ENCODE data around the gene ZBTB7C. TPM values are rescaled to one million over a fixed set of nuclear protein-coding genes. Genes with fewer than 3 reads are reported as not detected.

Gene ZBTB7C
- total RNA-seq, 1 experiment from 2014 or later: 0.32 TPM

DNA sequence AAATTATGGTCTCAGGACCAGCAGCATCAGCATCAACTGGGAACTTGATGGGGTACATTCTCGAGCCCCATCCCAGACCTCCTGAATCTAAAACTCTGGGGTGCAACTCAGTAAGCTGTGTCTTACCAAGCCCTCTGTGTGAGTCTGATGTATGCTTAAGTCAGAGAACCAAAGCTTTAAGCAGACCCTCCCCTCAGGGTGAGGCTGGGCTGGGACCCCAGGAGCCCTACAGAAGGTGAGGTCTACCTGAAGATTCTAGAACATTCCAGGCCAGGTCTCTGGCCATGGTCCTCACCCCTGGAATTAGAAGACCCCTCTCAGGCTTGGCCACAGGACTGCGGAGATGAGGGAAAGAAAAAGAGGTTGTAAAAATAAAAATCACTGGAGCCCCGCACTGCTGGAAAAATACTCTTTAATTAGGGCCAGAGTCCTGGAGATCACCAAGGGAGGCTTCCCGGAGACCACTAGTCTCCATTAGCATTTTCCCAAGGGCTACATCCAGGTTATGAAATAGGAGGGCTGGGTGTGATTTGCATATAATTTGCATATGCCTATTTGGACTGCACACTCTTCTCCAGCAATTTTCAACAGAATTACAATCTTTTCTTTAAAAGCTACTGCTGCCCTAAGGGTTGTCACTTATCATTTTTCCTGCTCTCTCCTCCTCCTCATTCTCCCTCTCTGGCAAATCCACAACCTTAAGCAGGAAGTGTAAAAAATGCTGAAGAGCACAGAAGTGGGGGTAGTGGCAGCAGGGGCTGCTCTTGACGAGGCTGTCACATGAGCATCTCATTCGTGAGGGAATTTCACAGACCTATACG lies 100.2 kb downstream of the ZBTB7C start:
- Histone ChIP-seq H3K27me3 (replicated peaks; ENCODE audit: insufficient read depth, low read depth, low read length, poor library complexity) (no peaks in the 10 kb centered on the region), H3K27ac (ENCODE audit: low read depth, low read length, poor library complexity, severe bottlenecking) (no peak overlapping the region), H3K9me3 (ENCODE audit: low read depth, low read length, poor library complexity, severe bottlenecking) (no peaks in the 10 kb centered on the region), H3K4me3 (ENCODE audit: low read depth, low read length, poor library complexity, severe bottlenecking) (no peak overlapping the region), H3K4me1 (ENCODE audit: insufficient read depth, low read length, poor library complexity, severe bottlenecking) (peaks cover 12% of the 10 kb centered on the region), H3K36me3 (ENCODE audit: insufficient read depth, low read length, poor library complexity, severe bottlenecking) (no peaks in the 10 kb centered on the region)
- TF ChIP-seq EZH2 (IDR thresholded peaks at IDR 0.05; ENCODE audit: borderline replicate concordance, low read depth, low read length, poor library complexity, severe bottlenecking) (no peak), CTCF (conservative IDR thresholded peaks at IDR 0.05; ENCODE audit: low read depth, low read length) (no peak)
- CTCF ChIA-PET: no interaction called here
- POLR2A ChIA-PET (ENCODE audit: low non-redundant PET): no interaction called here
- no TSS peak for BruUV-seq (replicated peaks)
- intact Hi-C loops (cut with micrococcal nuclease; ENCODE audit: unreplicated experiment): no loop called here
- DNase-seq (ENCODE audit: low spot score): no peak

DNA sequence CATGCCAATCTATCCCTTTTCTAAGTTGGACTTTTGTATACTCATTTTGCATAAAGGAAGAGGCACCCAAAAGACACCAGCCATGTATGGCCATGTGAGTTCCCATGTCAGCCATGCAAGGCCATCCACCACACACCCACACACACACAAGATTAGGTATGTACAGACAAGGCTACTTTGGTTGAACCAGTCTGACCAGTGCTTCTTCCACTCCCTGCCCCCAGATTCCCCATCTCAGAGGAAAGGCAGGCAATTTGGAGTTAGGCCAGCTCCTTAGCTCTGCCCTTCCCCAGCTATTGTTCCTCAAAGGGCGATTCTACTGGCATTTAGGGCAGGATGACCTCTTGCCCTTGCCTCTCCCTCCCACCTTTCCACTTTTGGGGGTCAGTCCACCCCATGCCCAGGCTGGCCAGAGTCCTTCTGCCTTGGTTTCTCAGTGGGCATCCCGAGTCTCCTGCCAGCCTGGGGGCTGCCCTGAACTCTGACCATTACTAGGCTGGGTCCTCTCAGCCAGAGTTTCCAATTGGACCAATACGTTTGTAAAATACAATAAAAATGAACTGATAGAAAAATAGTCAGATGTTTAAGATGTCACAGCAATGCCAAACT lies 101.1 kb downstream of the ZBTB7C start:
- CTCF ChIA-PET: no interaction called here
- BruUV-seq (replicated peaks): no TSS peak
- TF ChIP-seq EZH2 (IDR thresholded peaks at IDR 0.05; ENCODE audit: borderline replicate concordance, low read depth, low read length, poor library complexity, severe bottlenecking) (no peak), CTCF (conservative IDR thresholded peaks at IDR 0.05; ENCODE audit: low read depth, low read length) (no peak)
- H3K9me3 ChIP-seq (ENCODE audit: low read depth, low read length, poor library complexity, severe bottlenecking): no peaks in the 10 kb centered on the region
- no peaks in the 10 kb centered on the region for H3K36me3 ChIP-seq (ENCODE audit: insufficient read depth, low read length, poor library complexity, severe bottlenecking)
- DNase-seq (ENCODE audit: low spot score): no peak
- H3K27ac ChIP-seq (ENCODE audit: low read depth, low read length, poor library complexity, severe bottlenecking): no peak overlapping the region
- H3K4me3 ChIP-seq (ENCODE audit: low read depth, low read length, poor library complexity, severe bottlenecking): no peak overlapping the region
- intact Hi-C loops (cut with micrococcal nuclease; ENCODE audit: unreplicated experiment): no loop called here
- H3K4me1 ChIP-seq (ENCODE audit: insufficient read depth, low read length, poor library complexity, severe bottlenecking): peaks cover 12% of the 10 kb centered on the region
- no peaks in the 10 kb centered on the region for H3K27me3 ChIP-seq (replicated peaks; ENCODE audit: insufficient read depth, low read depth, low read length, poor library complexity)
- POLR2A ChIA-PET (ENCODE audit: low non-redundant PET): no interaction called here

DNA sequence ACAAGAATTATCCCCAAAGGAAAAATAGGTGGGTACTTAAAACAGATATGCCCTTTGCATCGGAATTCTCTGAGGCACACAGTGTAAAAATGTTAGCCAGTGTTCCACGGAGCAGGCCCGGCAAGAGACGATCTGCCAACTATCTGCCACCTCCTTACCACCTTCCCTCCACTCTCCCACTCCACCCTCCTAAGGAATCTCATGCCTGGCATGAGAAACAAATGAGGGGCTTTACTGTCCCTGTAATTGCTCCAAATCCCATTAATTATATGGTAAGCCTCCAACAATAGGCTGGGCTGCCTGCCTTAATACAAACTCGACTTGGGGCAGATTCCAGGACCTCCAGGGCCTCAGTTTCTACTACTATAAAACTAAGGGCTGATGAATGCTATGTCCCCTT lies 102.3 kb downstream of the ZBTB7C start:
- no peaks in the 10 kb centered on the region for H3K36me3 ChIP-seq (ENCODE audit: insufficient read depth, low read length, poor library complexity, severe bottlenecking)
- TF ChIP-seq EZH2 (IDR thresholded peaks at IDR 0.05; ENCODE audit: borderline replicate concordance, low read depth, low read length, poor library complexity, severe bottlenecking): no peak
- TF ChIP-seq CTCF (conservative IDR thresholded peaks at IDR 0.05; ENCODE audit: low read depth, low read length): no peak
- CTCF ChIA-PET: no interaction called here
- H3K4me1 ChIP-seq (ENCODE audit: insufficient read depth, low read length, poor library complexity, severe bottlenecking): peaks cover 12% of the 10 kb centered on the region
- H3K4me3 ChIP-seq (ENCODE audit: low read depth, low read length, poor library complexity, severe bottlenecking): no peak overlapping the region
- H3K27me3 ChIP-seq (replicated peaks; ENCODE audit: insufficient read depth, low read depth, low read length, poor library complexity): no peaks in the 10 kb centered on the region
- H3K27ac ChIP-seq (ENCODE audit: low read depth, low read length, poor library complexity, severe bottlenecking): no peak overlapping the region
- POLR2A ChIA-PET (ENCODE audit: low non-redundant PET): no interaction called here
- intact Hi-C loops (cut with micrococcal nuclease; ENCODE audit: unreplicated experiment): no loop called here
- DNase-seq (ENCODE audit: low spot score): no peak
- no TSS peak for BruUV-seq (replicated peaks)
- H3K9me3 ChIP-seq (ENCODE audit: low read depth, low read length, poor library complexity, severe bottlenecking): no peaks in the 10 kb centered on the region
